ENCODE results near the gene PSME4. TPM values are rescaled to one million over a fixed set of nuclear protein-coding genes. Genes with fewer than 3 reads are reported as not detected.
"Not testable (repeated sequence)": the region's sequence is repeated elsewhere in the genome, so short reads cannot be mapped to it uniquely, and the experiment has no call there.

PSME4 gene
- total RNA-seq, 2 experiments from 2014 or later: 51.7 to 54.4 TPM

DNA sequence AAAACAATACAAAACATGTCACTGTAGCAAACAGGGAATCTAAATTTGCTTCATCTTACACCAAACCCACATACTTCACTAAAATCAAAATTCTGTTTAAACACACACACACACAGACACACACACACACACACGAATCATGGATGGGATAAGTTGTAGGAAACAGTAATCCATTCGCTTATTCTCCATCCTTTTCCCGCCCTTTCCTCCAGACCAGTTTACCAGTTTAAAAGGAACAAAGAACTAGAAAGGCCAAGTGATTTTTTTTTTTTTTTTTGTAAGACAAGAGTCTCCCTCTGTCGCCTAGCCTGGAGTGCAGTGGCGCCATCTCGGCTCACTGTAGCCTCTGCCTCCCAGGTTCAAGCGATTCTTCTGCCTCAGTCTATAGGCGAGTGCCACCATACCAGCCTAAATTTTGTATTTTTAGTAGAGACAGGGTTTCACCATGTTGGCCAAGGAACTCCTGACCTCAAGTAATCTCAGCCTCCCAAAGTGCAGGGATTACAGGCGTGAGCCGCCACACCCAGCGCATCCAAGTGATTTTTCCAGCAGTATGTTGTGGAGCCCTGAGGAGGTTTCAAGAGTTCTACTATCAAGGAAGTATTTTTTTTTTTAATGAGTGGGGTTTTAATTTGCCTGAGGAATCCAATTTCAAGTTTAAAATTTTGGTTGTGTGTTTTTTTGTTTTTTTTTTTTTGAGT is 5.7 kb downstream of the PSME4 start:
- Mint-ChIP-seq H3K9me3 (peaks cover 3% of the 10 kb centered on the region), H3K4me3 (no peak overlapping the region), H3K4me1 (ENCODE audit: low read depth) (peaks cover 58% of the 10 kb centered on the region), H3K27ac (no peak overlapping the region), H3K36me3 (ENCODE audit: low read depth) (peaks cover 13% of the 10 kb centered on the region), H3K27me3 (no peaks in the 10 kb centered on the region)
- DNase-seq: no peak
- no peak for ATAC-seq
- CTCF ChIA-PET: no interaction called here
- POLR2A ChIA-PET: no interaction called here
- TF ChIP-seq, protein P1, sequence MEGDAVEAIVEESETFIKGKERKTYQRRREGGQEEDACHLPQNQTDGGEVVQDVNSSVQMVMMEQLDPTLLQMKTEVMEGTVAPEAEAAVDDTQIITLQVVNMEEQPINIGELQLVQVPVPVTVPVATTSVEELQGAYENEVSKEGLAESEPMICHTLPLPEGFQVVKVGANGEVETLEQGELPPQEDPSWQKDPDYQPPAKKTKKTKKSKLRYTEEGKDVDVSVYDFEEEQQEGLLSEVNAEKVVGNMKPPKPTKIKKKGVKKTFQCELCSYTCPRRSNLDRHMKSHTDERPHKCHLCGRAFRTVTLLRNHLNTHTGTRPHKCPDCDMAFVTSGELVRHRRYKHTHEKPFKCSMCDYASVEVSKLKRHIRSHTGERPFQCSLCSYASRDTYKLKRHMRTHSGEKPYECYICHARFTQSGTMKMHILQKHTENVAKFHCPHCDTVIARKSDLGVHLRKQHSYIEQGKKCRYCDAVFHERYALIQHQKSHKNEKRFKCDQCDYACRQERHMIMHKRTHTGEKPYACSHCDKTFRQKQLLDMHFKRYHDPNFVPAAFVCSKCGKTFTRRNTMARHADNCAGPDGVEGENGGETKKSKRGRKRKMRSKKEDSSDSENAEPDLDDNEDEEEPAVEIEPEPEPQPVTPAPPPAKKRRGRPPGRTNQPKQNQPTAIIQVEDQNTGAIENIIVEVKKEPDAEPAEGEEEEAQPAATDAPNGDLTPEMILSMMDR (IDR thresholded peaks at IDR 0.05): no peak
- intact Hi-C loops (cut with micrococcal nuclease): no loop called here

DNA sequence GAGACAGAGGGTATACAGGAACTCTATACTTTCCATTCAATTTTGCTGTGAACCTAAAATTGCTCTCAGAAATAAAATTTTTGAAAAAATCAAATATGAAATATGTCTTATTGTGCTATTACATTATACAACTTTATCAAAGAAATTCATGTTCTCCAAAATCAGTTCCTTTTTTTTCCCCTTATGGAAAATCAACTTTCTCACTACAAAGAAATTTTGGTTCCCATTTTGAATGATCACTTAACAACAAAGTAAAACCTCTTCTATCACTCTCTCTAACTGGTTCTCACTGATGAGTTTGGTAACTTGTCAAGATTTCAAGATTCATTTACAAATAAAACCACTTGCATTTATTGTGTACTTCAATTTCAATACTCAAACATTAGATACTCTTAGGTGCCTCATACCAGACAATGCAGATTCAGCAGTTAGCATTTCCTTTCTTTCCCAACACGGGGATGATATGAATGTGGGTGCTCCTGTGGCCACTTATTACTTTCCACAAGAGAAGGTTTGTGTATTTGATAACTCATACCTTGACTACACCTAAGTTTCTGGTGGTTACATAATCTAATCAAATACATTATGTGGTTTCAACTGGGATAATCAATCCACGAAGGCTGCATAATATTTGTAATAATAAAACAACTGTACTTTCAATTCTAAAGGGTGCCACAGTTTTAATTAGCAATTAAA is 6.4 kb downstream of the PSME4 start:
- peaks cover 60% of the 10 kb centered on the region for H3K4me1 Mint-ChIP-seq (ENCODE audit: low read depth)

DNA sequence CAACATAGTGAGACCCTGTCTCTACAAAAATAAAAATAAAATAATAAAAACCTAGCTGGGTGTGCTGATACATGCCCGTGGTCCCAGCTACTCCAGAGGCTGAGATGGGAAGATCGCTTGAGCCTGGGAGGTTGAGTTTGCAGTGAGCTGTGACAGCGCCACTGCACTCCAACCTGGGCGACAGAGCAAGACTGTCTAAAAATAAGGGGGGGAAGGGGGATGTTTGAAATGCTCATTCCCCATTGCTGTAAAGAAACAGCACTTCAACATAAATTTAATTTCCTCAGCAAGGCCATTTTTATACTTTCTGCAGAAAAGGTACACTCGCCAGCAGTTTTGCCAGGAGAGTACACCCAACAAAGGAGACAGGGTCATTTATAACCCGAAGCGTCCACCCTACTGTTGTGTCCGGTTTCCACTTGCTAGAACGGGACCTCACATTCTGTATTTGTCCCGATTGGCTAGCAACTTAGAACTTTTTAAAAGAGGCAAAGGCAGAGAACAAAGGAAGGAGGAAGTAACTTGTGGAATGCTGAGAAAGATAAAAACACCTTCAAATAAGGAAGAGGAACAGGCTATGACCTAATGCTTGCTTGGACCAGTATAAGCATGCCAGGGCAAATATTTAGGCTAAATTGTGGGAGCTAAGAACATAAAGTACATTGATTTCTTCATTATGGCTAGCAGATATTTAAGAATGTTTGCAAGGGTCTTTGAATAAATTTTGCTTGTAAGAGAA is 9.1 kb downstream of the PSME4 start:
- Mint-ChIP-seq H3K36me3 (ENCODE audit: low read depth) (peaks cover 14% of the 10 kb centered on the region), H3K4me1 (ENCODE audit: low read depth) (peaks cover 57% of the 10 kb centered on the region)
- H3K4me3 Mint-ChIP-seq; DNase-seq; H3K9me3 Mint-ChIP-seq; CTCF ChIA-PET; ATAC-seq; H3K27ac Mint-ChIP-seq; H3K27me3 Mint-ChIP-seq; intact Hi-C loops (cut with micrococcal nuclease): not testable (repeated sequence)
- POLR2A ChIA-PET: interaction anchor here (0.6 kb wide), 1 partner anchor 9 kb away, joined by 3 read pairs; no protein-coding TSS in a partner anchor

More for the DNA sequence above, 6.4 kb downstream of the PSME4 start:
- H3K36me3 Mint-ChIP-seq (ENCODE audit: low read depth): peaks cover 16% of the 10 kb centered on the region
- peak; percentile 54 for ATAC-seq
- H3K27ac Mint-ChIP-seq: no peak overlapping the region
- TF ChIP-seq, protein P1 (IDR thresholded peaks at IDR 0.05): no peak
- ChIA-PET CTCF (no interaction called here), POLR2A (no interaction called here)
- H3K4me3 Mint-ChIP-seq: no peak overlapping the region
- H3K9me3 Mint-ChIP-seq: peaks cover 3% of the 10 kb centered on the region
- intact Hi-C loops (cut with micrococcal nuclease): no loop called here
- H3K27me3 Mint-ChIP-seq: no peaks in the 10 kb centered on the region
- DNase-seq: peak; percentile 24

DNA sequence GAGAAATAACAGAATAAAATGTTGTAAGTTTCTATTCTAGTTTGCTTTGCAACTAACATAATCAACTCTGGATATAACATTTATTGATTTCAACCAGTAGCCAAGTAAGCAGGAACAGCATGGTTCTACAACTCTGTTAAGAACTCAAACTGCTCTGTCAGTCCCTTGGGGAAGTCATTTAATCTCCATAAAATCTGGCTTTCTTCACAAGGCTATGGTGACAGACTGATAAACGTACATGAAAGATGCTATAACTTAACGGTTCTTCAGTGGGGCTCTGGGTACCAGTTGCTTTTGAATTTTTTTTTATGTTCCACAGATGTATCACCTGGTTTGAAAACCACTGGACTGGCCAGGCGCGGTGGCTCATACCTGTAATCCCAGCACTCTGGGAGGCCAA is 10.3 kb downstream of the PSME4 start:
- H3K27me3 Mint-ChIP-seq: no peaks in the 10 kb centered on the region
- H3K4me3 Mint-ChIP-seq: no peak overlapping the region
- H3K4me1 Mint-ChIP-seq (ENCODE audit: low read depth): peaks cover 55% of the 10 kb centered on the region
- H3K9me3 Mint-ChIP-seq: peaks cover 3% of the 10 kb centered on the region
- ATAC-seq: no peak
- no peak overlapping the region for H3K27ac Mint-ChIP-seq
- DNase-seq: no peak
- H3K36me3 Mint-ChIP-seq (ENCODE audit: low read depth): peaks cover 13% of the 10 kb centered on the region
- TF ChIP-seq, protein P1 (IDR thresholded peaks at IDR 0.05): no peak
- CTCF ChIA-PET: no interaction called here
- intact Hi-C loops (cut with micrococcal nuclease): no loop called here
- POLR2A ChIA-PET: no interaction called here

DNA sequence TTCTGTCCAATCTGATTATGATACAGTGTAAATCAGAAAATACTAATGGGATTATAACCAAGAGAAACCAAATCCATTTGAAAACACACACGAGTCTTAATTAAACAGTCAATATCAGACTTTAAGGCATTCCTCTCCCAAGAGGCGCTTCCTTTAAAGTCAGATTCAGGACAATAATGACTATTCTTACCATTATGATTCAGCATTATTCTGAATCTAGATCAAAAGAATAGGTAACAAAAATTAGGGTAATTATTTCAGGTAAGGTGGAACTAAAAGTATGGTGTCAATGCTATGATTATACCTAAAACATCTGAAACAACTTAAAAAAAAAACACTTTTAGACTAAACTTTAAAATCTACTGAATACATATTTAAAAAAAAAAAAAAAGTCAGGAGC is 12.3 kb downstream of the PSME4 start:
- Mint-ChIP-seq H3K36me3 (ENCODE audit: low read depth) (peaks cover 12% of the 10 kb centered on the region), H3K9me3 (peaks cover 3% of the 10 kb centered on the region), H3K27ac (no peak overlapping the region), H3K27me3 (no peaks in the 10 kb centered on the region), H3K4me3 (no peak overlapping the region), H3K4me1 (ENCODE audit: low read depth) (peaks cover 41% of the 10 kb centered on the region)
- DNase-seq (no peak), ATAC-seq (no peak)
- ChIA-PET POLR2A (interaction anchor here (1.4 kb wide), 1 partner anchor 10 kb away, joined by 4 read pairs; no protein-coding TSS in a partner anchor), CTCF (no interaction called here)
- intact Hi-C loops (cut with micrococcal nuclease): no loop called here
- TF ChIP-seq, protein P1 (IDR thresholded peaks at IDR 0.05): no peak
